H1 (cell line): Measurements from ENCODE around the gene ARHGAP28. TPM values are rescaled to one million over a fixed set of nuclear protein-coding genes. Genes with fewer than 3 reads are reported as not detected.

Source experiments
- CHD7 ChIP-seq: fragments of 300-600 bp; sonication (generic); IDR thresholded peaks from 2 replicates; pipeline ENCODE4 v1.7.1; 2012; ENCODE audit warnings: low read length, moderate library complexity, mild to moderate bottlenecking, inconsistent platforms; ENCODE audit not compliant: insufficient replicate concordance
- HDAC2 ChIP-seq, 2 experiments: fragments of 300-600 bp in 1 of 2; sonication (generic) in 1 of 2; IDR thresholded peaks; 2 replicates each; pipeline ENCODE4 v1.6.1; 2011 to 2012; ENCODE audit warnings: low read depth in 2 of 2, low read length in 2 of 2, mild to moderate bottlenecking in 2 of 2, moderate library complexity in 2 of 2, borderline replicate concordance in 1 of 2, inconsistent platforms in 1 of 2
- TCF12 ChIP-seq: IDR thresholded peaks from 2 replicates; pipeline ENCODE4 v1.6.1; 2011; ENCODE audit warnings: low read depth, mild to moderate bottlenecking, low read length
- TEAD4 ChIP-seq: IDR thresholded peaks from 2 replicates; pipeline ENCODE4 v1.6.1; 2012; ENCODE audit warnings: low read depth, low read length, inconsistent platforms, mixed read lengths
- polyA plus RNA-seq, 7 experiments: library from polyadenylated mRNA; depleted of rRNA in 3 of 7; stranded (reverse) in 5 of 7; unstranded in 2 of 7; fragments of >200 nt in 5 of 7; fragments of 200-250 nt in 2 of 7; gene quantifications; 1 replicate in 5 of 7; 2 replicates in 1 of 7; 4 replicates in 1 of 7; pipeline versions ENCODE4 v1.2.1 to v1.2.3, GENCODE V29; 2011 to 2013; ENCODE audit warnings: missing spikeins in 2 of 7, mixed read lengths in 2 of 7
- total RNA-seq: library from RNA; stranded (reverse); fragmentation: NEBNext Ultra II Directional; extraction: Animal tissue kit (Norgen Biotek cat#: 25700); gene quantifications from 2 replicates; pipeline ENCODE4 v1.2.1, GENCODE V29; 2021
- TF ChIP-seq, protein P1 (sequence below): IDR thresholded peaks from 2 replicates; pipeline ENCODE4 v1.6.1; 2011; ENCODE audit warnings: low read length, improper control_type of control experiment

The ARHGAP28 gene
- total and polyA plus RNA-seq, 2 of the 8 experiments (the other 6 are each of a cell fraction or from before 2014, with no cell fraction given) = 2.9 to 14.4 TPM

- TF ChIP-seq HDAC2 (IDR thresholded peaks at IDR 0.05; ENCODE audit: borderline replicate concordance in 1 of 2, low read depth in 2 of 2, low read length in 2 of 2) (no peak), CHD7 (no peak), TEAD4 (no peak), TCF12 (no peak)
- TF ChIP-seq, protein P1, sequence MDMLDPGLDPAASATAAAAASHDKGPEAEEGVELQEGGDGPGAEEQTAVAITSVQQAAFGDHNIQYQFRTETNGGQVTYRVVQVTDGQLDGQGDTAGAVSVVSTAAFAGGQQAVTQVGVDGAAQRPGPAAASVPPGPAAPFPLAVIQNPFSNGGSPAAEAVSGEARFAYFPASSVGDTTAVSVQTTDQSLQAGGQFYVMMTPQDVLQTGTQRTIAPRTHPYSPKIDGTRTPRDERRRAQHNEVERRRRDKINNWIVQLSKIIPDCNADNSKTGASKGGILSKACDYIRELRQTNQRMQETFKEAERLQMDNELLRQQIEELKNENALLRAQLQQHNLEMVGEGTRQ = no peak
- TF ChIP-seq, all 59 proteins: peak for 0
These were observed 4.2 kb downstream of the ARHGAP28 start (continued) for GRCh38 chr18:6733758-6734157.
